HT-29 (cell line): ENCODE results near the gene CRACR2A. TPM values are rescaled to one million over a fixed set of nuclear protein-coding genes. Genes with fewer than 3 reads are reported as not detected.

Experiments used
- DNase-seq: peaks from one replicate; pipeline ENCODE4 v3.0.0-alpha.2; 2015; ENCODE audit warnings: low spot score
- total RNA-seq: library from RNA; depleted of rRNA; stranded (reverse); fragments of >200 nt; shearing (Covaris generic); gene quantifications from 2 replicates; pipeline ENCODE4 v1.2.3, GENCODE V29; 2014

The CRACR2A gene
- total RNA-seq, 1 experiment from 2014 or later: 31.3 TPM

GRCh38 chr12:3752096-3752709 is 706 bp downstream of the CRACR2A start:
- peak; percentile 70 for DNase-seq

- DNase-seq: no peak
Measured at GRCh38 chr12:3751151-3752095, 1.5 kb downstream of the CRACR2A start.

- no peak for DNase-seq
Measured at GRCh38 chr12:3750616-3751015, 2.3 kb downstream of the CRACR2A start.

GRCh38 chr12:3748620-3749019 is 4.3 kb downstream of the CRACR2A start:
- DNase-seq: no peak

GRCh38 chr12:3747976-3748619 is 4.8 kb downstream of the CRACR2A start:
- peak; percentile 84 for DNase-seq

DNA sequence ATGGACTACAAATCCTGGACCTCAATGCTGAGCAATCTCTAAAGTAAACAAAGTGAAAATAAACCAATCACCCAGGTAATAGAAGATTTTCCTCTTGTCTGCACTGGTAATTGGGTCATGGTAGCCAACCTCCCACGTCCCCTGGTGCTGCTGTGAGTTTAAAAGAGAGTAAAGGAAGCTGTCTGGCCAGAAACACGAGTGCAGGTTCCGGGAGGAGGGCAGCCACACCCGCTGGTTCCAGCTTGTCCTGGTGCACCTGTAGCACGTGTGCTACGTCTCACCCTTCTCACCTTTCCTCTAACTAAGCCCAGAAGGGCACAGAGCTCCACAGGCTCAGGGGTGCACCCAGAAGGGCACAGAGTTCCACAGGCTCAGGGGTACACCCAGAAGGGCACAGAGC is 5.4 kb downstream of the CRACR2A start:
- DNase-seq: peak; percentile 43

GRCh38 chr12:3746758-3747157 is 6.2 kb downstream of the CRACR2A start:
- no peak for DNase-seq

- DNase-seq: no peak
Measured at GRCh38 chr12:3745152-3745551, 7.8 kb downstream of the CRACR2A start.

GRCh38 chr12:3744229-3744901 is 8.5 kb downstream of the CRACR2A start:
- no peak for DNase-seq

DNA sequence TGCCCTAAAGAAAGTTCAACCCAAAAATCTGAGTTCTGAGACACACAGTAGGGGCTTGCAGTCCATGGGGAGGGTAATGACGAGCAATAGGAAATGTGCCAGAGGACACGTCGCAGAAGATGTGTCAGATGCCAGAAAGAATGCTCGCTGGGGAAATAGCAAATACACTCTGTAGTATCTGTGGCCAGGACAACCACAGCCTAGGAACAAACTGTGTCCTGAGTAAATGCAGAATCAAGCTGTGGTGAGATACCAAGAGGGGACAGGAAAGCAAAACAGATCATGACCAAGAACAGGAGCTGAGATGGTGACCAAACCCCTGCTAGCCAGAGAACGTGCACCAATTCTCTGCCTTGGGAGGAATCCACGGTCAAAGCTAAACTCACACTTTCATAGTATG is 9.1 kb downstream of the CRACR2A start:
- no peak for DNase-seq

DNA sequence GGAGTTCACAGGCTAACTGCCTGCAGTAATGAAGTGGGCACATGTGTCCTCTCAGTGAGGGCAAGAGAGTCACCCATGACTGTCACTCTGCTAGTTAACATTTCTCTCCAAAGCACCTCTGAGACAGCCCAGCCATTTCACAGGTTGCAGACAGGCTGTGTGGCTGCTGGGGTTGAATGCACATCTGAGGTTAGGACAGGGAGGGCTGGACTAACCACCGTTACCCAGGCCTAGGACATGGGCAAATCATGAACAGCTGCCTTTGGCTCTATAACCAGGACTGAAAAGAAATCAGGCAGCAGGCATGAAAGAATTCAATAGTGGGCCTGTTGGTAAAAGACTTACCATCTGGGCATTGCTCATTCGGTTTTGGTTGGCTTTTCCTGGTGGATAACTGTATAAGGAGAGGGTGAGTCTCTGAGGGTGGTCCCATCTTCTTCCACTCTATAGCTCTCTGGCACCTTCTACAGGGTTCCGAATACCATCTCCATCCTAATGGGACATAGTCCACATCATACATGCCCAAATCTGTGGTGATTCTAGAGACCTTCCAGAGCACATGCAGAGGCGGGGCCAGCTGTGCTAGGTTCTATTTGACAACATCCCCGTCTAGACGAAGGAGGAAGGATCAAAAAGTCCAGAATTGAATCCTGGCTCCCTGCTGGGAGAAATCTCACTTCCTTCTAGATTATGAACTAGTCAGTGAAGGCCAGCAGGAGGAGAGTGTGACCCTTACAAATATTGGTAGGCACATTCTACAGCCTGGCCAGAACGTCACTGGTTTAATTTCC is 10.8 kb downstream of the CRACR2A start:
- DNase-seq: no peak

- peak; percentile 36 for DNase-seq
Measured at GRCh38 chr12:3740480-3741231, 12.3 kb downstream of the CRACR2A start.

DNA sequence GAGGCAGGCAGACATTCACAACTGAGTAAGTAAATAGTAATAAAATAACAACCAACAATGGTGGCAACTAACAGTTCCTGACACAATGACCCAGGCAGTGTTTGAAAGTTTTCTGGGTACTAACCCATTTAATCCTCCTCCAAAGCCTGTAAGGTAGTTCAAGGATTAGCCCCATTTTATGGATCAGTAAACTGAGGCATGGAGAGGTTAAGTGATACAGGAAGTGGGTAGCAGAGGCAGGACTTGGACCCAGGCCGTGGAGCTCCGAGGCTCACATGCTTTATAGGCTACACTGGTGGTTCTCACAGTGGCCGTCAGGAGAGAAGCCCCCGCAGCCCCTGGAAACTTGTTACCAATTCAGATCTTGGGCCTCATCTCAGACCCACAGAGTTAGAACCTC is 17.5 kb downstream of the CRACR2A start:
- DNase-seq: no peak

- DNase-seq: peak; percentile 87
Measured at GRCh38 chr12:3732901-3733300, 20.0 kb downstream of the CRACR2A start.

DNA sequence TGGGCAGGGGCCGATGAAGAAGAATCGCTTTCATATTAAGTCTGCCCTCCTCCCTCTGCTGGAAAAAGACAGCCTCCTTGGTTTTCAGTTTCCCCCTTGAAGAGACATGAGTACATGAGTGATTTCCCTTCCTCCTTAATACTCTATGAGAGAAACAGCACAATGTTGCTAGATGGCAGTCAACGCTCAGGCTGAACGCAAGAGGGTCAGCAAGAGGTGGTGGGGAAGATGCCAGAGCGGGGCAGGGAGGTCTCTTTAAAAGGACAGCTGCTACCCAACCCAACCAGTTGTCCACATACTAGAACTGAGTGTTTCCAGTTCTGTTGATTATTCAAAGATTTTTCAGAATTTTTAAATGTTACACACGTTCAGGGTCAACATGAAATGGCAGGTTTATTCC is 22.8 kb downstream of the CRACR2A start:
- no peak for DNase-seq

DNA sequence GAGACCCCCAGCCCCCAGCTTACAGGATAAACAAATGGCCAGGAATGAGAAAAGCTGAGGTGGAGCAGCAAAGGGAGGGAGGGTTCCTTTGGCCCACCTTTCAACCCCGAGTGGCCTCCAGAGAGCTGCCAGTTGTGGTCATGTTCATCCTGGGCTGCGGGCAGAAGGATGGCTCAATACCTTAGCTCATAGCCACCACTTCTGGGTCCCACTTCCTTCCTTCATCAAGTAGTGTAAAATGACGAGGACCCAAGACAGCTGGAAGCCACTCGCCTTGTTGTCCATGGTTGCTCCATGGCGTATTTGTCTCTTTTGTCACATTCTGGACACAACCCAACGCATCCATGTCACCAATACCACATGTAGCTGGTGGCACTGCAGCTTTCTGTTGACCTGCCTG is 24.2 kb downstream of the CRACR2A start:
- DNase-seq: no peak

DNA sequence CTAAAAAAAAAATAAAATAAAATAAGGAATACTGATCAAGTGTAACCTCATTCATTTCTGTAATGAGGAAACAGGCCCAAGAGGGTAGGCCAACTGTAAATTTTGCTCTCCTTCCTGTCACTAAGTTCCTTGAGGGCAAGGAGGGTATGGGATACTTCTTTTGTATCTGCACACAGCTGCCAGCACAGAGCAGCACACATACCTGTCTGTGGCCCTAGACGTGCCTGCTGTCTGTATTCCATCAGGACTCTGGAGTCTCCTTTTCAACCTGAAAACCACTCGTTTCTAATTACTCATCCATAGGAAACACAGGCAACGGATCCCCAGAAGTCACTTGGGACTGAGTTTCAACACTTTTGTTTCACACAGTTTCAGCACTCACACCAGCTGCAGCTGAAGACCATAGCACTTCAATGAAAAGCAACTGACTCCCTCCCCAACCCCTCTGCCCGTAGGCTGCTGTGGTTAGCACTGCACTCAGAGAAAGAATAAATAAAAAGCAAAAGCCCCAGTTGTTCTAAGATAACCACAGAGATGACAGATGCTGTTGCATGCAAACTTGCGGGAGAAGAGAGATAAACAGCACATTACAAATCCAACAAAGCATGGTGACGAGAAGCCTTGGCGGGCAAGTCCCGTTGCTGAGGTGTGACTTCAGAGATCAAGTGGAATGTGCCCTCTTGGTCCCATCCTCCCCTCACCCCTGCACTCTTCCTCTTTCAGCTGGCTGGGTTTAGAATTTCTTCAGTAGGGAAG is 24.9 kb downstream of the CRACR2A start:
- DNase-seq: no peak

DNA sequence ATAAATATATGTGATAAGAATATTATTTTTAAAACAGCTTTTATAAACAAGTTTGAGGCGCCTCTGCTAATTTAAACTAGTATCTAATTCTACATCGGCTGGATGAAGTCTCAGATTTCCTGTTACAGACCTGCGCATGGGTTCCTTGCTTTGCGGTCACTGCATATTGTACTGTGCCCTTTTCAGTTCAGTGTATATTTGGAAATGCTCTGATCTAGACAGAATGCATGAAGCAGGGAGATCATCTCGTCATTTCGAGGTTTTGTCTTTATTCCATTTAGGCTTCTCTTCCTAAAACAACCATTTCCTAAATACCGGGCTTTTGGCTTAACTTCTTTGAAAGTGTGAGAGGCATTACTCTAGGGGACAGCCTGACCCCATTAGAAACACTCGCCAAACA is 25.6 kb downstream of the CRACR2A start:
- DNase-seq: no peak

DNA sequence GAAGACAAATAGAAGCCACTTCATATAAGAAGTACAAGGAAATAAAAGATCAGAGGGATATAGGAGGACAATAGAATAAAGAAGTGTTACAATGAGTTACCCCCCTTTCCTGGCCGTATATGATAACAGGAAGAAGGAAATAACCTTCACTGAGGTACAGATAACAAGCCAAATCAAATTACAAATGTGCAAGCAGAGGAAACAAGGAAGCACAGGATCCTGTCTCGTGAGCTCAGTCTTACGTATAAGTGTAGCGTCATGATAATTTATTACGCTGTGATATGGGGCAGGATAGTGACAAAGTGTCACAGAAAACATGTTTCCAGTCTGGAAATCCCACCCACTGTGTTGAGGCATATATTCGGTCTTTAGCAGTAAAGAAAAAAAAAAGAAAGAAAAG is 26.5 kb downstream of the CRACR2A start:
- peak; percentile 20 for DNase-seq
